ENCODE measurements around the gene VCP.

Gene VCP

DNA sequence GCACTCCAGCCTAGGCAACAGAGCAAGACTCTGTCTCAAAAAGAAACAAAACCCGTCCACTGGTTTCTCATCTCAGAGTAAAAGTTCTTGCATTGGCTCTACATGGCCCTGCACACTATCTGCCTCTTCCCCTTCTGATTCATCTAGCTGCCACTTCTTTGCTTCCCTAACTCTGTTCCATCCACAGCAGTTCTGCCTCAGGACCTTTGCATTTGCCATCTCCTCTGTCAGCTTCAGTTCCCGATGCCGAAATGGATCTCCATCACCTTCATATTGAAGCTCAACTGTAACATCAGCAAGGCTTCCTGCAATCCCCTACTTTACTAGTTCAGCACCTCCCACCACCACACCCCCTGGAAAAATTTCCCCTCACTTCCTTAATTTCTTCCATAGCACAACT is 25.1 kb upstream of the VCP start:
- Histone ChIP-seq H3K36me3 (ENCODE audit: control insufficient read depth, insufficient read depth, low read length, severe bottlenecking) (peaks cover 47% of the 10 kb centered on the region), H3K9ac (ENCODE audit: low read length) (no peak overlapping the region), H3K4me1 (ENCODE audit: control insufficient read depth, insufficient read depth, low read length) (peaks cover 12% of the 10 kb centered on the region), H3K9me3 (ENCODE audit: control insufficient read depth, low read length) (no peaks in the 10 kb centered on the region), H3K4me3 (ENCODE audit: low read length) (no peak overlapping the region), H3K27me3 (replicated peaks; ENCODE audit: control insufficient read depth, insufficient read depth, low read length) (no peaks in the 10 kb centered on the region)
- no peak for DNase-seq (ENCODE audit: low read depth)

GRCh38 chr9:35096035-35096849 is 23.8 kb upstream of the VCP start, which contains the start of gene PIGO:
TSS of gene PIGO (minus strand) at chr9:35096591. CDS start at chr9:35095565, 1,026 bp downstream.
- Histone ChIP-seq H3K9me3 (ENCODE audit: control insufficient read depth, low read length) (no peaks in the 10 kb centered on the region), H3K9ac (ENCODE audit: low read length) (peak within 1 kb of the TSS; percentile 94), H3K27me3 (replicated peaks; ENCODE audit: control insufficient read depth, insufficient read depth, low read length) (no peaks in the 10 kb centered on the region), H3K4me3 (ENCODE audit: low read length) (peak within 1 kb of the TSS; percentile 92), H3K4me1 (ENCODE audit: control insufficient read depth, insufficient read depth, low read length) (no peaks in the 10 kb centered on the region), H3K36me3 (ENCODE audit: control insufficient read depth, insufficient read depth, low read length, severe bottlenecking) (peaks cover 53% of the 10 kb centered on the region)
- peak; percentile 93 for DNase-seq (ENCODE audit: low read depth)

- no peaks in the 10 kb centered on the region for H3K9me3 ChIP-seq (ENCODE audit: control insufficient read depth, low read length)
- H3K4me3 ChIP-seq (ENCODE audit: low read length): no peak overlapping the region
- H3K4me1 ChIP-seq (ENCODE audit: control insufficient read depth, insufficient read depth, low read length): no peaks in the 10 kb centered on the region
- H3K27me3 ChIP-seq (replicated peaks; ENCODE audit: control insufficient read depth, insufficient read depth, low read length): no peaks in the 10 kb centered on the region
- DNase-seq (ENCODE audit: low read depth): no peak
- peaks cover 68% of the 10 kb centered on the region for H3K36me3 ChIP-seq (ENCODE audit: control insufficient read depth, insufficient read depth, low read length, severe bottlenecking)
- H3K9ac ChIP-seq (ENCODE audit: low read length): no peak overlapping the region
Measured at GRCh38 chr9:35091536-35091935, 19.1 kb upstream of the VCP start.

GRCh38 chr9:35089434-35089833 is 17.0 kb upstream of the VCP start:
- DNase-seq (ENCODE audit: low read depth): no peak
- H3K4me3 ChIP-seq (ENCODE audit: low read length): no peak overlapping the region
- H3K27me3 ChIP-seq (replicated peaks; ENCODE audit: control insufficient read depth, insufficient read depth, low read length): no peaks in the 10 kb centered on the region
- H3K36me3 ChIP-seq (ENCODE audit: control insufficient read depth, insufficient read depth, low read length, severe bottlenecking): peaks cover 68% of the 10 kb centered on the region
- no peaks in the 10 kb centered on the region for H3K9me3 ChIP-seq (ENCODE audit: control insufficient read depth, low read length)
- H3K4me1 ChIP-seq (ENCODE audit: control insufficient read depth, insufficient read depth, low read length): no peaks in the 10 kb centered on the region
- no peak overlapping the region for H3K9ac ChIP-seq (ENCODE audit: low read length)

DNA sequence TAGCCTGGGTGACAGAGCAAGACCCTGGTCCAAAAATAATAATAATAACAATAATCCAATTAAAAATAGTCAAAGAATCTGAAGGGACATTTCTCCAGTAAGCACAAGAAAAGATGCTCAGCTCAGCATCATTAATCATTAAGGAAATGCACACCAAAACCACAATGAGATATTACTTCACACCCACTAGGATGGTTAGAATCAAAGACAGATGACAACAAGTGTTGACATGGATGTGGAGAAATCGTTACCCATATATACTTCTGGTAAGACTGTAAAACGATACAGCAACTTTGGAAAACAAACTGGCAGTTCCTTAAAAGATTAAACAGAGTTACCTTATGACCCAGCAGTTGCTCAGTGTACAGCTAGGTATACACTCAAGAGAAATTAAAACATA is 12.7 kb upstream of the VCP start:
- no peak overlapping the region for H3K4me3 ChIP-seq (ENCODE audit: low read length)
- no peaks in the 10 kb centered on the region for H3K27me3 ChIP-seq (replicated peaks; ENCODE audit: control insufficient read depth, insufficient read depth, low read length)

GRCh38 chr9:35079426-35080341 is 7.3 kb upstream of the VCP start, which contains the start of gene FANCG:
TSS of gene FANCG (minus strand) at chr9:35079942. CDS start at chr9:35079524, 418 bp downstream.
- H3K36me3 ChIP-seq (ENCODE audit: control insufficient read depth, insufficient read depth, low read length, severe bottlenecking): peaks cover 7% of the 10 kb centered on the region
- H3K27me3 ChIP-seq (replicated peaks; ENCODE audit: control insufficient read depth, insufficient read depth, low read length): no peaks in the 10 kb centered on the region
- H3K4me1 ChIP-seq (ENCODE audit: control insufficient read depth, insufficient read depth, low read length): peaks cover 15% of the 10 kb centered on the region
- H3K4me3 ChIP-seq (ENCODE audit: low read length): peak within 1 kb of the TSS; percentile 80
- no peaks in the 10 kb centered on the region for H3K9me3 ChIP-seq (ENCODE audit: control insufficient read depth, low read length)
- peak; percentile 97 for DNase-seq (ENCODE audit: low read depth)
- H3K9ac ChIP-seq (ENCODE audit: low read length): peak within 1 kb of the TSS; percentile 81

More for the DNA sequence above, 12.7 kb upstream of the VCP start:
- no peak for DNase-seq (ENCODE audit: low read depth)
- H3K4me1 ChIP-seq (ENCODE audit: control insufficient read depth, insufficient read depth, low read length): peaks cover 3% of the 10 kb centered on the region
- H3K9me3 ChIP-seq (ENCODE audit: control insufficient read depth, low read length): no peaks in the 10 kb centered on the region
- peaks cover 26% of the 10 kb centered on the region for H3K36me3 ChIP-seq (ENCODE audit: control insufficient read depth, insufficient read depth, low read length, severe bottlenecking)
- no peak overlapping the region for H3K9ac ChIP-seq (ENCODE audit: low read length)

DNA sequence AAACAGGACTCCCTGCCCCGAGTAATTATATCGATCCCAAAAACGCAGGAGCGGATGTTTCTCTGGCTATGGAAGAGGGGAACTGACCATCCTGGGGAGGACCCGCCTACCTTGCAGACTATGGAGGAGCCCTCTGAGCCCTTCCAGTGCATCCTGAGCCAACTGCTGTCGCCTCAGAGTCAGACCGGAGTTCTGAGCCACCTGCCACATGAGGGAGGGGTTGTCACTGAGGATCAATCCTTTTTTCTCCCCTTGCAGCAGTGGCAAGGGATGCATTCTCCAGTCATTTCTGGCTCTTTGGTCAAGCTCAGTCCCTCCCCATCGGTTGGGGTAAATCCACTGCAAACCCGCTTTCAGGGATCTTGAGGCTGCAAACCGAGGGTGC is 6.6 kb upstream of the VCP start:
- H3K9me3 ChIP-seq (ENCODE audit: control insufficient read depth, low read length): no peaks in the 10 kb centered on the region
- peak overlapping the region; percentile 81 for H3K9ac ChIP-seq (ENCODE audit: low read length)
- H3K36me3 ChIP-seq (ENCODE audit: control insufficient read depth, insufficient read depth, low read length, severe bottlenecking): peaks cover 7% of the 10 kb centered on the region
- H3K4me1 ChIP-seq (ENCODE audit: control insufficient read depth, insufficient read depth, low read length): peaks cover 15% of the 10 kb centered on the region
- no peak for DNase-seq (ENCODE audit: low read depth)
- H3K27me3 ChIP-seq (replicated peaks; ENCODE audit: control insufficient read depth, insufficient read depth, low read length): no peaks in the 10 kb centered on the region
- H3K4me3 ChIP-seq (ENCODE audit: low read length): peak overlapping the region; percentile 80

- Histone ChIP-seq H3K4me3 (ENCODE audit: low read length) (no peak overlapping the region), H3K36me3 (ENCODE audit: control insufficient read depth, insufficient read depth, low read length, severe bottlenecking) (peaks cover 7% of the 10 kb centered on the region), H3K9ac (ENCODE audit: low read length) (no peak overlapping the region), H3K27me3 (replicated peaks; ENCODE audit: control insufficient read depth, insufficient read depth, low read length) (no peaks in the 10 kb centered on the region), H3K9me3 (ENCODE audit: control insufficient read depth, low read length) (no peaks in the 10 kb centered on the region), H3K4me1 (ENCODE audit: control insufficient read depth, insufficient read depth, low read length) (peaks cover 19% of the 10 kb centered on the region)
- DNase-seq (ENCODE audit: low read depth): no peak
Measured at GRCh38 chr9:35078066-35078465, 5.6 kb upstream of the VCP start.

DNA sequence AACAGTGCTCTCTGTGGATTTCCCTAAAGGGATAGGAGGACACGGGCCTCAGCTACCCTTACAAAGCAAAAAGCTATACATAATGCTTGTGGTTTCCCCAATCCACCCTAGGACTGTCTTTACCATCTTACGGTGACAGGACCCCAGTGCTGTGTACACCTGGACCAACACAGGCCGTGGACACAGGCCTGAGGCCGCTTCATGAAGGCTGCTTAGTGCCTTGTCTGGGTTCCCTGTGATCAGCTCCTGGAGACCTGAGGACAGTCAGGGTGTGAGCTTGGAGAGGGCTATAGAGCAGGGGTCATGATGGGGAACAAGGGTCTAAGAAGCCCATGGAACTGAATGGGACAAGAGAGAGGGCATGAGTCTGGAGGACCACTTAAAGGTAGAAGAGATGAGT is 4.4 kb upstream of the VCP start:
- H3K4me1 ChIP-seq (ENCODE audit: control insufficient read depth, insufficient read depth, low read length): peaks cover 23% of the 10 kb centered on the region
- peaks cover 7% of the 10 kb centered on the region for H3K36me3 ChIP-seq (ENCODE audit: control insufficient read depth, insufficient read depth, low read length, severe bottlenecking)
- H3K9ac ChIP-seq (ENCODE audit: low read length): no peak overlapping the region
- no peaks in the 10 kb centered on the region for H3K27me3 ChIP-seq (replicated peaks; ENCODE audit: control insufficient read depth, insufficient read depth, low read length)
- no peak overlapping the region for H3K4me3 ChIP-seq (ENCODE audit: low read length)
- H3K9me3 ChIP-seq (ENCODE audit: control insufficient read depth, low read length): no peaks in the 10 kb centered on the region
- no peak for DNase-seq (ENCODE audit: low read depth)

DNA sequence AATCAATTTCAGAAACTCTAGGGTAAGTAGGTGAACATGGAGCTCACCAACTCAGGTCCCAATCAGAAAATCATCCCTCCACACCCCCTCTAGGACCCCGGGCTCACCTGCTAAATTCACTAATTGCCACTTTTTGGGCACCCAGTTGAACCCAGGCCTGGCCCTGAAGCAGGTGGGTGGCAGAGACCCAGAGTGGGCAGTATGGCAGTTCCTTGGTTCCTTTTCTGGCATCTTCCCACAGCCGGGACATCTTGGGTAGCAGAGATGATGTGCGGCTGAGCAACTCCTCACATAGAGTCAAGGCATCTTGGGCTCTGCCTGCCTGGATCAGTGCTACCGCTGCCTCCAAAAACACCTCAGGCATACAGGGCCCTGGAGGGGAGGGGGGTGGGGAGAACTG is 2.9 kb upstream of the VCP start:
- Histone ChIP-seq H3K36me3 (ENCODE audit: control insufficient read depth, insufficient read depth, low read length, severe bottlenecking) (peaks cover 7% of the 10 kb centered on the region), H3K4me1 (ENCODE audit: control insufficient read depth, insufficient read depth, low read length) (peaks cover 26% of the 10 kb centered on the region), H3K9me3 (ENCODE audit: control insufficient read depth, low read length) (no peaks in the 10 kb centered on the region), H3K4me3 (ENCODE audit: low read length) (no peak overlapping the region), H3K9ac (ENCODE audit: low read length) (no peak overlapping the region), H3K27me3 (replicated peaks; ENCODE audit: control insufficient read depth, insufficient read depth, low read length) (no peaks in the 10 kb centered on the region)
- DNase-seq (ENCODE audit: low read depth): no peak

- Histone ChIP-seq H3K9me3 (ENCODE audit: control insufficient read depth, low read length) (no peaks in the 10 kb centered on the region), H3K27me3 (replicated peaks; ENCODE audit: control insufficient read depth, insufficient read depth, low read length) (no peaks in the 10 kb centered on the region), H3K4me1 (ENCODE audit: control insufficient read depth, insufficient read depth, low read length) (peaks cover 30% of the 10 kb centered on the region), H3K36me3 (ENCODE audit: control insufficient read depth, insufficient read depth, low read length, severe bottlenecking) (peaks cover 7% of the 10 kb centered on the region), H3K9ac (ENCODE audit: low read length) (no peak overlapping the region), H3K4me3 (ENCODE audit: low read length) (no peak overlapping the region)
- DNase-seq (ENCODE audit: low read depth): no peak
Measured at GRCh38 chr9:35074791-35075190, 2.4 kb upstream of the VCP start.

All from adipocyte (in vitro differentiated cells).